HG02840 (cell line): ENCODE measurements around the gene MRPL18.
"Not testable (repeated sequence)": the region's sequence is repeated elsewhere in the genome, so short reads cannot be mapped to it uniquely, and the experiment has no call there.

Experiments used
- ATAC-seq: cut with Tn5 transposase; IDR thresholded peaks from one replicate; pipeline ENCODE4 v1.9.1; 2021; ENCODE audit warnings: mild to moderate bottlenecking, moderate library complexity, moderate number of reproducible peaks; ENCODE audit not compliant: unreplicated experiment, low FRiP score

MRPL18 gene

DNA sequence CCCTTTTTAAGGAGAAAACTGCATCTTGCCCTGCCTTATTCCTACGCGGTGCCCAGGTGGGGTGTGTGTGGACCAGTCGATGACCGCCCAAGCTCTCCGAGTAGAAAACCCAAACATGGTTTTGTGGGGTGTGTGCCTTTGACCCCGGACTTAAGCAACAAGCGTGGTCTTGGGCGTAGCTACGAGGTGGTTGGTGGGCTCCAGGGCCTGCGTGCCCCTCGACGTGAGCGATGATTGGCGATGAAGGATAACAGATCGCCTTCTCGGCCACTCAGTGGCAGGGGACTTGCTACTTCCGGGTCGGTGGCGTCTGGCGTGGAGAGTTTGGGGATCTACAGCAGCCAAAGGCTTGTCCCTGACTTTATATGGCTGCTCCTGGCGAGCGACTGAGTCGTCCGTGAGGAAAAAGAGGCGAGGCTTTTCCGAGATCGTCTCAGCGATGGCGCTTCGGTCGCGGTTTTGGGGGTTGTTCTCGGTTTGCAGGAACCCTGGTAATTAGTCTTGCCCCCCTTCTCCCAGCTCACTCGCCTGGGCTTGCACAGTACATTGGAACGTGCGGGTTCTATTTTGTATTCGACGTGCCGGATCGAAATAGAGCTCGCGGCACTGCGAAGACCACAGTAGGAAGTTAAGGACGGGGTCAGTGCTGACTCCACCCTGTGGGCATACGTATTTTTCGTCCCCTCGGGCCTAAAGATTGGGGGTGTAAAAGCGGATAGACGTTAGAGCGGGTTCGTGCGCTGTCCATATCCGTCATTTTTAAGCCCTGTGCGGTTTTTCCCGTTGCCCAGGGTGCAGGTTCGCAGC is at the start of gene MRPL18:
MRPL18 (plus strand) TSS at position 319 of the 807 bp plus-strand sequence; CDS start at position 440, 121 bp downstream.
- peak; percentile 78 for ATAC-seq

DNA sequence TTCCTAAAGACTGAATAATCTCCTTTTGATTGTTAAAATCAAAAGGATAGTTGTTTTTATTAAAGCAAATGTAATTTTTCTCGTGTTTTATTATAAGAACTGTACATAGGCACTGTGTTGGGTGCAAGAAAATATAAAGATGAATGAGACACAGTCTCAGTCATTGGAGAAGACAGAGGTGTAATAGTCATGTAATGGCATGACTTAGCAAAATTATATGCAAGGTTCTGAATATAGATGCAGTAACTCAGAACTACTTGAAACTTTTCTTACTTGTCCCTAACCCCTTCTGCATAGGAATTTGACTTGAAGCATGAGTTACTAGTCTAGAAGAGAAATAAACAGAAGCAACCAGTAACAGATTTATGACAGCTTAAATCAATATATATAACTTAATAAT is 48.1 kb upstream of the MRPL18 start:
- ATAC-seq: no peak

DNA sequence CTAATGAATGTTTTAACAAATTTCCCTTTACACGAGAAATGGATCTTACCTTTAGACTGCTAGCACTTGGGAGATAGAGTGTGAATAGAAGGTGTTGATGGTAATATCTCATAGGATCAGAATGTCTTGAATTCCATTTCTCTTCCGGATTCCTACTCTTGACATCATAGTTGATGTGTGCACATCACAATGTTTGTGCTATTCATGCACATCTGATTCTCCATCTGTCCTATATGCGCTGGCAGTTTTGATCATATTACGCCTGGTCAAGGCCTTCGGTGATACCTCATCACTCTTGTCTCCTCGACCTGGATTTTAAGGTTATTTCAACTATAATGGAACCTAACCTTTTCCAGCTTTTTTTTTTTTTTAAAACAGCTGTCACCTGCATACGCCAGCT is 45.2 kb upstream of the MRPL18 start:
- no peak for ATAC-seq

DNA sequence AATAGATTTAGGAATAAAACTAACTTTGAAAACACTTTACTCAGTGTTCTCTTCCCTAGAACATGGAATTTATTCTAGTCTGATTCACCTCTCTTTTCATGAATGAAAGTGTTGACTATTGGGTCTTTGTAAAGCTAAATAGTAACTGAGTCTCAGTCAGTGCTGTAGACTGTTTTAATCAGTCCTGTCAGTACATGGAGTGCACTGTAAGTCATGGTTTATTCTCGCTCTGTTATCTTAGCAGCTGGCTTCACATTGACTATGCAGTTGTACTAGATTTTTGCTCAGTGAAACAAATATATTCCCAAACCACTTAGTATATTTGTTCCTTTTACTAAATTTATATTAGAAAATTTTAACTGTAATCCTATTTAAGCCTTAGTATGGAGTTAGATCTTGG is 43.5 kb upstream of the MRPL18 start:
- no peak for ATAC-seq

DNA sequence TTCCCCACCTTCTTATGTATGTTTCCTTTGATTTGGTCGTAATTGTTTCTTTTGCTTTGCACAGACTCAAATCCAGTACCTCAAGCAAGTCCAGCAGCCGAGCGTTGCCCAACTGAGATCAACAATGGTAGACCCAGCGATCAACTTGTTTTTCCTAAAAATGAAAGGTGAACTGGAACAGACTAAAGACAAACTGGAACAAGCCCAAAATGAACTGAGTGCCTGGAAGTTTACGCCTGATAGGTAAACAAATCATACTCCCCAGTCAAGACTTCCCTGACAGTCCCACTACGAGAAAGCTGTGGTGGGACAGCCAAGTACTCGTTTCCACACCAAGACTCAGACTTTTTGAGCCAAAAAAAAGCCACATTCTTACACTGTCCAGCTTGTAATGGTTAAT is 42.1 kb upstream of the MRPL18 start:
- ATAC-seq: not testable (repeated sequence)

DNA sequence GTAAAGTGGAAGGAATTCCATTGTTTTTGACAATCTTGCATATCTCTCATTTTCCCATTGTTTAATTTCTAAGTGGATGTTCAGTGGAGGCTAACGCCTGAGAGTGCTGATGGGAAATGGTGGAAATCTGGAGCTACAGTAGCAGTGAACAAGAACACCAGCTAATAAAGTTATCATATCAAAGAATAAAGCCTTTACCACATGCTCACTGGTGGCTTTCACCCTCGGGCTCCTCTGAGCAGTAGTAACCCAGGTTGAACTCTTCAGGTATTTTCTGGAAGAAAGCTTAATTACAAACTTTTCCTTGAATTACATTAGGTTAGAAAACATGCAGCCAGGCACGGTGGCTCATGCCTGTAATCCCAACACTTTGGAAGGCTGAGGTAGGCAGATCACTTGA is 38.8 kb upstream of the MRPL18 start:
- ATAC-seq: no peak

DNA sequence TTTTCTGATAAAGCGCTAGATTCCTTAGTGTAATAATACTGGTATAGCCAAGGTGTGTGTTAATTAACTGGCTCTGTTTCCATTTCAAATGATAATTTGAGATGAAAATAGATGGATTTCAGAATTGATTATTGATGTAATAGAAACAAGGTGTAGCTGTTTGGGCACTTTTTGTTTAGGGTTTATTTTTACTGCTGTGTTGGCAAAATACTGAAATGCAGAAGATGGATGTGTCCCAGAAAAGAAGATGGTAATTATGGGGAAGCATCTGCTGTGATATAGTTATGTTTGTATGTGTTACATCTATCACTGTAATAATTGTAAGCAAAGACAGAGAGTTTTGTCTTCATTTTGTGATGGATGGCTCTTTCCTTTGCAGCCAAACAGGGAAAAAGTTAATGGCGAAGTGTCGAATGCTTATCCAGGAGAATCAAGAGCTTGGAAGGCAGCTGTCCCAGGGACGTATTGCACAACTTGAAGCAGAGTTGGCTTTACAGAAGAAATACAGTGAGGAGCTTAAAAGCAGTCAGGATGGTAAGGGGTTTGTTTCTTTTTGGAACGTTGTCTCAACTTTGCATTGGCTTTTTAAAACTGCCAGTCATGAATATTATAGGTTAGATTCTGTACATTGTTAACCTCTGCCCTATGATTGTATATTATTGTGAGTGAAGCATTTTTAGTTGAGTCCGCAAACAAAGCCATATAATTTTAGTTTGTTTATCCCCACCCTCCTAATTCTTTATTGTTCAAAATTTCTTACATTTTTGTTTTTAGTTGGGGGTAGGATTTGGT is 37.0 kb upstream of the MRPL18 start:
- no peak for ATAC-seq

DNA sequence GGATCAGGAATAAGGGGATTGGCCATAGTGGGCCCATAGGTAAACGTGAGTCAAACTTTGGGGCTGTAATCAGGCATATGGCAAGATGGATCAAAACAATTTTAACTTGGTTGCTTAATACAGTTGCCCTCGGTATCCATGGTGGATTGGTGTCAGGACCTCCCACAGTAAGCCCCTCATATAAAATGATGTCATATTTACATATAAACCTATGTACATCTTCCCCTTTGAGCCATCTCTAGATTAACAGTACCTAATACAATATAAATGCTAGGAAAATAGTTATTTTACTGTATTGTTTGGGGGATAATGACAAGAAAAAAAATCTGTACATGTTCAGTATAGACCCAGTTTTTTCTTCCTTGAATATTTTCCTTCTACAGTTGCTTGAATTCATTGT is 35.9 kb upstream of the MRPL18 start:
- no peak for ATAC-seq

DNA sequence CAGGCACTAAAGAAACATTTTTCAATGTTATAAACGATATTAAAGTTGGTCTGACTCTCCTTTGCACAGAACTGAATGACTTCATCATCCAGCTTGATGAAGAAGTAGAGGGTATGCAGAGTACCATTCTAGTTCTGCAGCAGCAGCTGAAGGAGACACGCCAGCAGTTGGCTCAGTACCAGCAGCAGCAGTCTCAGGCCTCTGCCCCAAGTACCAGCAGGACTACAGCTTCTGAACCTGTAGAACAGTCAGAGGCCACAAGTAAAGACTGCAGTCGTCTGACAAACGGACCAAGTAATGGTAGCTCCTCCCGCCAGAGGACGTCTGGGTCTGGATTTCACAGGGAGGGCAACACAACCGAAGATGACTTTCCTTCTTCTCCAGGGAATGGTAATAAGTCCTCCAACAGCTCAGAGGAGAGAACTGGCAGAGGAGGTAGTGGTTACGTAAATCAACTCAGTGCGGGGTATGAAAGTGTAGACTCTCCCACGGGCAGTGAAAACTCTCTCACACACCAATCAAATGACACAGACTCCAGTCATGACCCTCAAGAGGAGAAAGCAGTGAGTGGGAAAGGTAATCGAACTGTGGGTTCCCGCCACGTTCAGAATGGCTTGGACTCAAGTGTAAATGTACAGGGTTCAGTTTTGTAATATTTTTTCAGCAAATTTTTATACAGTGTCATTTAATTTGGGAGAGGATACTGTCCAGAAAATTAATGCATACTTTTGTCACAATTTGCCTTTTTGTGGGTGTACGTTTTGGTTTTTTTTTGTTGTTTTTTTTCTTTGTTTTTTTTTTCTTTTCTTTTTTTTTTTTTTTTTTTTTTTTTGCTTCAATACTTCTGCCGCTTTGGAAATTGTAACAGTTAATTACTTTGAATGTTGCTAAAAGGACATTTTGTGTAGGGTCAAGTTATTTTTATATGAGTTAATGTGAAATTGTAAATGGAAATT is 35.0 kb upstream of the MRPL18 start:
- no peak for ATAC-seq

DNA sequence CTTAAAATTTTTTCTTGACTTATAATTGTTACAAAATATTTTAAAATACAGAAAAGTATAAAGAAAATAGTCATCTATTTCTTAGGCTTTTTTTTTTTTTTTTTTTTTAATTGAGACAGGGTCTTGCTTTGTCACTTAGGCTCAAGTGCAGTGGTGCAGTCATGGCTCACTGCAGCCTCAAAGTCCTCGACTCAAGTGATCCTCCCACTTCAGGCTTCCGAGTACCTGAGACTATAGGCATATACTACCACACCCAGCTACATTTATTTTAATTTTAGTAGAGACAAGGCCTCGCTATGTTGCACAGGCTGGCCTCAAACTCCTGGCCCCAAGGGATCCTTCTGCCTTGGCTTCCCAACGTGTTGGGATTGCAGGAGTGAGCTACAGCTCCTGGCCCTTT is 33.8 kb upstream of the MRPL18 start:
- no peak for ATAC-seq

DNA sequence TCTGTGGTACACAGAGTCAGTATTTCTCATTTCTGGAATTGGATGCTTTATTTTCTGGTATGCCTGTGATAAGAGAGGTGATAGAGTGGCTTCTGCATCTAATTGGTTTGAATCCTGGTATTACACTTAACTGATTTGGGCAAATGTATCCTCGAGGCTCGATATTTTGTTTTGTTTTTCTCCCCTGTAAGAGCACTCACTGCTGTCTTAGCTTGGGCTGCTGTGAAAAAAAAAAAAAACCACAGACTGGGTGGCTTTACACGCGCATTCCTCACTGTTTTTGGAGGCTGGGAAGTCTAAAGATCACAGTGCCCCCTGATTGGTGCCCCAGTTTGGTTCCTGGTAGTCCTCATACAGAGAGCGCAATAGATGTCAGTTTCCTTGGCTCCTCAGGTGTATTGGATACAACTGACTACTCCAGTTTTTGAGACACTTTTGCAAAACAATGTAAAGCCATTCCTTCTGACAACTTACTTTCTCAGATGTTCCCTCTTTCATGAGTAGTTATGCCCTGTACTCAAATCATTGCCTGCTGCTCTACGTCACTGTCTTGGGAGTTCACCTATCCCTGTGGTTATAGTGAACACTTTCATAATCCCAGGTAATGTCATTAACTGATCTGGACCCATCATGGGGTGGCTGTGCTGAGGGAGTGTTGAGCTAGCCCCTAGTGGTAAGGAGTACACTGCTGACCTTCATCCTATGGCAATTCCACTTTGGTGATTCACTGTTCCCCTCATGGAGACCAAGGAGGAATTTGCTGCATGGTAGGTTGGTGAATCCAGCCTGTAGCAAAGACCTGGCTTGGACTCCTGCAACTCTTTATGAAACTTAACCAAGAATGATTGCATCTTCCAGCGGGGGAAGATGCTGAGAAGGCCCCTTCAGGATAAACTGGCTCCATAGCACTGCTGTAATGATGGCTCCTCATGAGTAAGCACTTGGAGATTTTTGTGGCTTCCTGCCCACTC is 32.0 kb upstream of the MRPL18 start:
- no peak for ATAC-seq

DNA sequence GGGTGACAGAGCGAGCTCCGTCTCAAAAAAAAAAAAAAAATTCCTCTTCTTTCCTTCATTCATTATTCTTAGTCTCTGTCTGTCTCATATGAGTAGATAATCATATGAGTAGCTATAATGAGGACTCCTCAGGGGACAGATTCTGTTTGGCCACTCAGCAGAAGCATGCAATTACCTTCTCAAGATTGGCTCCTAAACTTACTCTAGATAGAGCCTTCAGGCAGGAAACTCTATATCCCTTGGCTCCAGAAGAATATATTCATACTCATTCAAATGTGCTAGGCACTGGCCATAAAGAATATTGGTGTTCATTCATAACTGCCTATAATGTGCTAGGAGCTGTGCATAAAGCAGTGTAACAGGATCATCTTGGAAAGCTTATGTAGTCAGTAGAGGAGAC is 30.6 kb upstream of the MRPL18 start:
- no peak for ATAC-seq

DNA sequence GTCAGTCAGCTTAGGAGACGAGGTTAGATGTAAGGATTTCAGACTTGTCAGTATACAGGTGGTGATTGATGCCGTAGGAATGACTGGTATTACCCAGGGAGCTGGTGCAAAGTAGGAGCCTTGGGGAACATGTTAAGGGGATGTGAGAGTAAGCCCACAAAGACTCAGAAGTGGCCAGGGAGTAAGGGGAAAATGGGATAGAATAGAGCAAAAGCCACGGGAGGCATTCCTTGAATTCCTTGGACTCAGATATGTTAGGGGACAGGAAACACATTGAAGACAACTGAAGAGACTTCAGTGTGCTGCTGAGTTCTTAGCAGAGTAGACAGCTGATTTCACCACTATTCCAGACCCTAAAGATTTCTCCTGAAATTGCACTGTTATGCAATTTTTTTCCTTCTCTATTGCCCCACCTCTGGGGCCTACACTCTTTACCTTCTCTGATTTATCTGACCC is 29.6 kb upstream of the MRPL18 start:
- ATAC-seq: no peak

DNA sequence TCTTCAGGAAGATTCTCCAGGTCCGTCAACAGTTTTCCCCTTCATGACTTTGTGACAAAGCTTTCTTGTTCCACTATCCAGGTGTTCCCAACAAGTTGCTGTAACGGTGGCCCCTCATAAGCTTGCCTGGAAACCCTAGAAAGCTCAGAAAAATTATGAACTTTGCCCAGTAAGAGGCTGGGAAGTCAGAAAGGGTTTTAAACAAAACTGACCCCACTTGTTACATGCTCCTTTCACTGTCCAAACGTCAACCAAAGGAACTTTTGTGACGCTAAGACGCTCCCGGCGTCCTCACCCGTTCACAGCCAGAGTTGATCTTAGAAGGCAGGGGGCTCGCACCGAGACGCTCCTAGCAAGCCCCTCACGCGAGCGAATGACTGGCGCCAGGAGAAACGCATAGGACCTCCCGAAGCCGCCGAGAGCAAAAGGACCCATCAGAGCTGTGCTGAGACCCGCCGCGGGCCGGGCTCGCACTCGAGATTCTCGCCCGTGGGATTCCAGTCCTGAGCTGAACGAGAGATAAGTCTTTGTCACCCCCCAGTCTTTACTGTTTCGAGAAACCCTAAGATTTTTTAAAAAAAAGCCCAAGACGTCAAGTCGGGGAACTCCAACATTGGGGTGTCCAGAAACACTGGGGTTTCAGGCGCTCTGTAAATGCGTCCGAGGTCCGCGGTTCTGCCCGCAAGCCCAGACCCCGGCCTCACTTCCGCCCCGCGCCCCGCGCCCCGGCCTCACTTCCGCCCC is 29.0 kb upstream of the MRPL18 start:
- peak; percentile 2 for ATAC-seq

DNA sequence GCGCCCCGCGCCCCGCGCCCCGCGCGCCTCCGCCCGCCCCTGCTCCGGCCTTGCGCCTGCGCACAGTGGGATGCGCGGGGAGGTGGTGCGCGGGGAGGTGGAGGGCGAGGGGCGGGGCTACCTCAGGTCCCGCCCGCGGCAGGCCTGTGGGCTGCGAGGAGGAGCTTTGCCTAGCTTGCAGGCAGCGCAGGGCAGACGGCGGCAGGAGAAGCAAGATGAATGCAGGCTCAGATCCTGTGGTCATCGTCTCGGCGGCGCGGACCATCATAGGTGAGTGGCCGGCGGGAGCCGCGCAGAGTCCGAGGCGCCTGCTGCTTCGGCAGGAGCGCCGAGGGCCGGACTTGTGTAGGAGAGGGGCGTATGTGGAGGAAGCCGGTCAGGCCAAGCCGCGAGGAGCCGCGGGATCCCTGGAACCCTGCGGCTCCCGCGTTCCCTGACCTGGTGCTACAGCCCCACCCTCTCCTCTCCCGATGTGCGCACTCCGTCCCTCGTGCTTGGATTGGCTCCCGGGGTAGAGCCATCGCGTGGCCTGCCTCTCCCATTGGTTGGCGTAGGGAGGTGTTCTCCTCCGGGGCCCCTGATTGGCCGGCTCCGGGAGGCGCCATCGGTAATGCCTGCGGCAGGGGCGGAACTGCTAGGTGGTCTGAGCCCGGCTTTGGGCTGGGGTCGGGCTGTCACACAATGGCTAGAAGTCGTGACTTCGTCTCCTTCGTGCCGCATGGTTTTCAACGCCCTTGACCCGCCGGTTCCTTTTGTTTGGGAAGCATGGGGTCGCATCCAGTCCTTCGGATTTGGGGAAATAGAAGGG is 28.2 kb upstream of the MRPL18 start, which contains the start of gene ACAT2:
ACAT2 (plus strand) TSS at position 173 of the 808 bp plus-strand sequence; CDS start at position 216, 43 bp downstream.
- ATAC-seq: peak; percentile 99

DNA sequence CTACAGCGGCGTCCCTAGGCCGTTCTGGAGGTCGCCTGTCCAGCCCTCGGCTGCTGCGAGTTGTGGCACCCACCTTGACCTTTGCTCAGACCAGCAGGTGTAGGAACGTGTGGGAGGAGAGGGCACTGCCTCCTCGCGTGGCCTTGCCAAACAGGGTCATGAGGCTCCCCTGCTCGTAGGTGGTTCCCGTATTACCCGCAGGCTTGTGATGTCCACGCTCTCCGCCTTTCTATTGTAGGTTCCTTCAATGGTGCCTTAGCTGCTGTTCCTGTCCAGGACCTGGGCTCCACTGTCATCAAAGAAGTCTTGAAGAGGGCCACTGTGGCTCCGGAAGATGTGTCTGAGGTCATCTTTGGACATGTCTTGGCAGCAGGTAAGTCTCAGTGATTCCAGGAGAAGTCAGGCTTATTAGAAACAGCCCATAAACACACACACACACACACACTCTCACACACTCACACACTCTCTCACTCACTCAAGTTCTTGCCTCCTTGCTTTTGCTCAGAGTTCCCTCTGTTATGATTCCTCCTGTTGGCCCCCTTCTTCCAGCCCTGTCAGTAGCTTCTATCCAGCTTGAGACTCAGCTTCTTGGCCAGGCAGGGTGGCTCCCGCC is 27.5 kb upstream of the MRPL18 start:
- ATAC-seq: peak; percentile 2

DNA sequence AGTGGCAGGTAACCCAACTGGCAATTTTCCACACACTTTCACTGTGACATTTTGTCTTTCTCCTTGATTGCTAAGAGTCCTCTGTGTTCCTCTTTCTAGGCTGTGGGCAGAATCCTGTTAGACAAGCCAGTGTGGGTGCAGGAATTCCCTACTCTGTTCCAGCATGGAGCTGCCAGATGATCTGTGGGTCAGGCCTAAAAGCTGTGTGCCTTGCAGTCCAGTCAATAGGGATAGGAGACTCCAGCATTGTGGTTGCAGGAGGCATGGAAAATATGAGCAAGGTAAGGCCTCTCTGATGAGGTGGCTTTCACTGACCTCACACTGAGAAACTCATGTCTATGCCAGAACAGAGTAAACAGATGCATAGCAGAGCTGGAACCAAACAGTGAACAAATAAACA is 23.4 kb upstream of the MRPL18 start:
- ATAC-seq: no peak
